Uterus (tissue), 4 donors: ENCODE results near the gene NOXO1. TPM values are rescaled to one million over a fixed set of nuclear protein-coding genes. Genes with fewer than 3 reads are reported as not detected.

Source experiments
- DNase-seq, 2 donors: peaks; one replicate each; pipeline ENCODE4 v3.0.0-alpha.2; 2019 to 2020
- H3K27ac ChIP-seq, 2 donors: fragments of 200-600 bp; sonication (generic); 1 replicate in 1 of 2; 2 replicates in 1 of 2; pipeline ENCODE4 v1.5.1; 2016 to 2018
- H3K27me3 ChIP-seq, 2 donors: fragments of 200-600 bp; sonication (generic); one replicate each; pipeline ENCODE4 v1.5.1; 2018 to 2019; ENCODE audit warnings: control low read depth in 1 of 2
- H3K36me3 ChIP-seq, 2 donors: fragments of 200-600 bp; sonication (generic); one replicate each; pipeline ENCODE4 v1.5.1; 2019; ENCODE audit warnings: control low read depth in 1 of 2
- H3K4me1 ChIP-seq, 2 donors: fragments of 200-600 bp; sonication (generic); one replicate each; pipeline ENCODE4 v1.5.1; 2018 to 2019; ENCODE audit warnings: control low read depth in 1 of 2
- H3K4me3 ChIP-seq, 2 donors: fragments of 200-600 bp; sonication (generic); 1 replicate in 1 of 2; 2 replicates in 1 of 2; pipeline ENCODE4 v1.5.1; 2018 to 2019; ENCODE audit warnings: mild to moderate bottlenecking in 1 of 2
- H3K9me3 ChIP-seq, 2 donors: fragments of 200-600 bp; sonication (generic); one replicate each; pipeline ENCODE4 v1.5.1; 2019; ENCODE audit warnings: control low read depth in 1 of 2
- CTCF ChIP-seq, 4 experiments: fragments of 200-600 bp in 2 of 4; fragments of 450-650 bp in 2 of 4; sonication (generic) in 2 of 4; IDR thresholded peaks; one replicate each; pipeline ENCODE4 v1.5.1; 2016 to 2019; ENCODE audit warnings: antibody characterized with exemption in 4 of 4, mild to moderate bottlenecking in 2 of 4, moderate library complexity in 1 of 4
- POLR2A ChIP-seq, 2 donors: fragments of 450-650 bp; IDR thresholded peaks; one replicate each; pipeline ENCODE4 v1.6.1; 2016; ENCODE audit warnings: antibody characterized with exemption in 2 of 2, mild to moderate bottlenecking in 1 of 2, moderate library complexity in 1 of 2
- intact Hi-C: fragments of 100-400 bp; cut with DNase I; formaldehyde crosslinking; loops from one replicate; pipeline ENCODE4 v1.15.1; 2023; ENCODE audit warnings: low total_unique reads
- total RNA-seq, 4 donors: library from RNA; depleted of rRNA in 3 of 4; stranded (reverse); fragments of >200 nt in 3 of 4; gene quantifications; one replicate each; pipeline versions ENCODE4 v1.1.0 to v1.2.4, GENCODE V29; 2014 to 2023
- donor health status: DM: yes; HTN: yes; CAD: no.

NOXO1 gene
- total RNA-seq, 4 donors from 2014 or later, result 1.0 TPM; not detected in 3

GRCh38 chr16:2003827-2004641, 22.8 kb upstream of the NOXO1 start:
- H3K27me3 ChIP-seq, result no peaks in the 10 kb centered on the region
- H3K36me3 ChIP-seq, result no peaks in the 10 kb centered on the region
- intact Hi-C loops, result no loop called here
- H3K4me1 ChIP-seq, result peaks cover 0 to 25% of the 10 kb centered on the region in 2 donors
- H3K27ac ChIP-seq, result no peak overlapping the region
- no peaks in the 10 kb centered on the region for H3K9me3 ChIP-seq
- TF ChIP-seq POLR2A (IDR thresholded peaks at IDR 0.05) (no peak), CTCF (IDR thresholded peaks at IDR 0.05) (peak; percentile 71 to 88 (median 82))
- DNase-seq, result peak; percentile 71 to 77
- no peak overlapping the region for H3K4me3 ChIP-seq

- TF ChIP-seq POLR2A (IDR thresholded peaks at IDR 0.05) (no peak), CTCF (IDR thresholded peaks at IDR 0.05) (no peak)
- intact Hi-C loops, result no loop called here
- no peak overlapping the region for H3K4me3 ChIP-seq
- H3K9me3 ChIP-seq, result no peaks in the 10 kb centered on the region
- DNase-seq, result no peak
- H3K4me1 ChIP-seq, result peaks cover 0 to 25% of the 10 kb centered on the region in 2 donors
- H3K36me3 ChIP-seq, result no peaks in the 10 kb centered on the region
- no peaks in the 10 kb centered on the region for H3K27me3 ChIP-seq
- no peak overlapping the region for H3K27ac ChIP-seq
Measured at GRCh38 chr16:2003231-2003826, 22.1 kb upstream of the NOXO1 start.

- DNase-seq, result no peak
- intact Hi-C loops, result no loop called here
- Histone ChIP-seq H3K4me3 (no peak overlapping the region), H3K9me3 (no peaks in the 10 kb centered on the region), H3K4me1 (peaks cover 0 to 18% of the 10 kb centered on the region in 2 donors), H3K27ac (no peak overlapping the region), H3K27me3 (no peaks in the 10 kb centered on the region), H3K36me3 (no peaks in the 10 kb centered on the region)
- TF ChIP-seq CTCF (IDR thresholded peaks at IDR 0.05) (no peak), POLR2A (IDR thresholded peaks at IDR 0.05) (no peak)
Measured at GRCh38 chr16:2002406-2003230, 21.3 kb upstream of the NOXO1 start.

GRCh38 chr16:2001456-2002355, 20.4 kb upstream of the NOXO1 start:
- H3K27ac ChIP-seq, result no peak overlapping the region
- no peaks in the 10 kb centered on the region for H3K36me3 ChIP-seq
- TF ChIP-seq POLR2A (IDR thresholded peaks at IDR 0.05) (no peak), CTCF (IDR thresholded peaks at IDR 0.05) (no peak)
- H3K4me3 ChIP-seq, result no peak overlapping the region
- H3K27me3 ChIP-seq, result no peaks in the 10 kb centered on the region
- no peaks in the 10 kb centered on the region for H3K9me3 ChIP-seq
- peaks cover 0 to 9% of the 10 kb centered on the region in 2 donors for H3K4me1 ChIP-seq
- intact Hi-C loops, result no loop called here
- DNase-seq, result no peak
